GM18520 (cell line): Measurements from ENCODE around the gene ABCB7.
"Not testable (repeated sequence)": the region's sequence is repeated elsewhere in the genome, so short reads cannot be mapped to it uniquely, and the experiment has no call there.

Experiments
- ATAC-seq: cut with Tn5 transposase; IDR thresholded peaks from one replicate; pipeline ENCODE4 v1.9.1; 2021; ENCODE audit not compliant: unreplicated experiment

Gene ABCB7

DNA sequence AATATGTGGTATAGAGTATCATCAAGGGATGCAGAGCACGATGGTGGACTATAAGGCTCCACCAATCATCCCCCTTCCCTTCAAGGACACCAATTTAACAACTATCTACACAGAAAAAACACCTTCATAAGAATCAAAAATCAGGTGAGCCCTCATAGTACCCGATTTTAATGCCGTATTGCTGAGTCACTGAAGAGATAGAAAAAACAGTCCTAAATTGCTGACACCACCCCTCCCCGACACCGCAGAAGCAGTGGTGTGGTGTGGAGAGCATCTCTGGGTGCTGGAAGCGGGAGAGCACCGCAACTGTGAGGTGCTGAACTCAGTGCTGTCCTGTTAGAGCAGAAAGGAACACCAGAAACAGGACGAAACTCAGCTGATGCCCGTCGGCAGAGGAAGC is 49.3 kb downstream of the ABCB7 start:
- ATAC-seq = no peak

DNA sequence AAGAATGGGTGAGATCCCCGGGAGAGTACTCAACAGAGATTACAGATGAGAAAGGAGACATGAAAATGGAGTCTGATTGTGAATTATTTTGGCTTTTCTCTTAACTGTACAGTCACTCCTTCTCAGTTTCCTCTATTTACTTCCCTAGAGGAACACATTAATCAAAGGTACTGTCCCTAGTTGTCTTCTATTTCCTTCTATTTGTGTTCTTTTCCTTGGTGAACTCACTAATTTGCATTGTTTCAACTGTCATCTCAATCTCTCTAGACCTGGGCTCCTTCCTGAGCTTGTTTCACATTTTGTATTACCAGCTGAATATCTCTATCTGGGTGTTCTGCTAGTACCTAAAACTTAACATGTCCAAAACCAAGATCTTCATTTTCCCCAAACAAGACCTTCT is 59.8 kb downstream of the ABCB7 start:
- no peak for ATAC-seq

DNA sequence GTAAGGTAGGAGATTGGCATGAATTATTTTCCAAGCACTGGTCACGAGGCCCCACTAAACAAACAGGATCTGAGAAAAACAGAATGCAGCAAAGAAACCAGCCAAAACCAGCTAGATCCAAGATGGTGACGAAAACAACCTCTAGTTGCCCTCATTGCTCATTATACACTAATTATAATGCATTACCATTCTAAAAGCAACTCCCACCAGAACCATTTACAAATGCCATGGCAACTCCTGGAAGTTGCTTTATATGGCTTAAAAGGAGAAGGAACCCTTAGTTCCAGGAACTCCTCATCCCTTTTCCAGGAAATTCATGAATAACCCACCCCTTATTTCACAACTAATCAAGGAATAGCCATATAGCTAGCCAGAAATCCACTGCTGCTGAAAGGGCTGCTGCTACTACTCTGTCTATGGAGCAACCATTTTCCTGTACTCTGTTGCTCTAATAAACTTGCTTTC is 69.3 kb downstream of the ABCB7 start:
- ATAC-seq = no peak

DNA sequence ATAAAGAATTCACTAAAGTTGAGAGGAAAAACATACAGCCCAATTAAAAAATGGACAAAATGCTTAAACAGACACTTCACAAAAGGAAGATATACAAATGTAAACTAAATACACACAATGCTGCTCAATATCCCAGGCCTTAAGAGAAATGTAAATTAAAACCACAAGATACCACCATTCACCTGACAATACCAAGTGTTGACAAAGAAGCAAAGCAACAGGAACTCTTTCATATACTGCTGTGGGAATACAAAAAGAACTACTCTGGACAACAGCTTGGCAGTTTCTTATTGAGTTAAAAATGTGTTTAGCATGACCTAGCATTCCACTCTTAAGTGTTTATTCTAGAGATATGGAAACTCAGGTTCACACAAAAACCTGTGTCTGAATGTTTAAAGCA is 71.3 kb downstream of the ABCB7 start:
- no peak for ATAC-seq

DNA sequence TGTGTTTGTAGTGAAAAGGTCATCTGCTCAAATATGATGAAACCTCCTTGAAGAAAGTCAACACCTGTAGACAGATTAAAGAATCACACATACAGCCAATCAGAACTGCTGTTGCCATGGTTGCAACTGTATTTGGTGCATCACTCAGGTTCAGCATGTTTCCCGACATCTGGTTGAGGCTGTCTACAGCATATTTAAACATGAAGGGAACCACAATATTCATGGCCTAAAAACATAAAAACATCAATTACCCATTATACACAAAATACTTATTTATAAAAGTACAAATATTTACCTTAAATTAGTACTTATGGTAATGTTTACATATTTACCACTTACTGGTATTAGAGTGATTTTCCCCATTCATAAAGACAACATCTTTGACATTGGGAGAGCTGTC is 79.7 kb downstream of the ABCB7 start:
- no peak for ATAC-seq

DNA sequence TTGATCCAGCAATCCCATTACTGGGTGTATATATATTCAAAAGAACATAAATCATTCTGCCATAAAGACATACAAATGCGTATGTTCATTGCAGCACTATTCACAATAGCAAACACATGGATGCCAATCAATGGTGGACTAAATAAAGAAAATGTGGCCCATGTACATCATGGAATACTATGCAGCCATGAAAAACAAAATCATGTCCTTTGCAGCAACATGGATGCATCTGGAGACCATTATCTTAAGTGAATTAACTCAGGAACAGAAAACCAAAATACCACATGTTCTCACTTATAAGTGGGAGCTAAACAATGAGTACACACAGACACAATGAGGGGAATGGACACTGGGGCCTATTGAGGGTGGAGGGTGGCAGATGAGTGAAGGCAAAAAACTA is 81.6 kb downstream of the ABCB7 start:
- no peak for ATAC-seq

DNA sequence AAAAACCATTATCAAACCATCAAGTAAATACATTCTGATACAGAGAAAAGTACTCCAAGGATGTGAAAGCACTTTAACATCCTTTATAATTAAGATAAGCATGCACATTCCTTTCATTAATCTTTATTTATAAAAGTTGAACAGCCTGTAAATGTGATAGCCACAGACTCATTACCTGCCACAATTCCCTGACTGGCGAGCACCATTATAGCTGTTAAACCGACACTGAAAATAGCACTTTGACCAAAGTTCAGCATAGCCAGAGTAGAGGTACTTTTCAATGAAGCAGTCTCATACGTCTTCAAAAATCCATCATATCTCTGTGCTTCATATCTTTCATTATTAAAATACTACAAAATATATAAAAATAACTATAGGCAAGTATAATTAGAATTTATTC is 84.7 kb downstream of the ABCB7 start:
- no peak for ATAC-seq

DNA sequence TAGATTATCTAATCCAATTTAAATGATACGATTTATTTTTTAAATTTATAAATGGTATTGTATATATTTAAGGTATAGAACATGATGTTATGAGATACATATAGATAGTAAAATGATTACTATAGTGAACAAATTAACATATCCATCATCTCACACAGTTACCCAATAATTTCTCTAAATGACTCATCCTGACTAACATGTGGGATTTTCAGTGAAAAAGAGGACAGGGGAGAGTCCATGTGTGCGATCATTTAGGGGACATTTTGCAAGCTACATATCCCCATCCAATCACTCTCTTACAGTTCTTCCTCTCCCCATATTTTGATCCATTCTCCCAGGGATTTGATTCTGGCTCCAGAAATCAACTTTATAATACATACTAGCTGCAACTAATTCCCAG is 88.2 kb downstream of the ABCB7 start:
- no peak for ATAC-seq

DNA sequence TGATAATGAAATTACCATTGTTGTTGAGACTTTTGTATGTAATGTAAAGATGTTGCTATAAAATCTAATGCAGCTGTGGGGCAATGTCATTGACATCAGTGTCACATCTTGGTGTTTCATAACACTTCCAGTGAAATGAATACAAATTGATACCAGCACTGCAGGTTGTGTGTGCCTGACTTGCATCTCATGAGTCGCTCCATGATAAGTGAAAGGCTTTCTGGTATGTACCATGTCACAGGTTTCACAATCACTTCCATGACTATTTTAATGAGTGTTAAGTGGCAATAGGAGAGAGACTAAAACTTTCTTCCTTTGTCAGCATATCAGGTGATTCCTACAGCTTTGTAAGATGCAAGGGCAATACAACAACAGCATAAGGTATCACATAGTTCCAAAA is 94.4 kb downstream of the ABCB7 start:
- ATAC-seq = no peak

DNA sequence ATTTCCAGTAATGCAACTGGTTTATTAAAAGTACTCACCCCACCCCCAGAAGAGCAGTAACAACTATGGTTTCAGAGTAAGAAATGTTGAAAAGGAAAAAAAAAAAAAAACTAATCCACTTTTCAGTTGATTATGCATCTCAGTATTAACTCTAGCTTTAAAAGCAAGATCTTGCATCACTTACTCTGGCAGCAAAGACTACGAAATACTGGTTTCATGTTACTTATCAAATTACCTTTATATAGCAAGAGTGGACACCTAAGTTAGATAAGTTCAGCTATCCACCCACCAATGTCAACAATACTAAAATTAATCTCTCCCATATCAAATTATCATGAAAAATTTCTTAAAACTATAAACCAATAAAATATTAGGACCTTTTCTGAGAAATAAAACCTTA is 105.0 kb downstream of the ABCB7 start:
- no peak for ATAC-seq

DNA sequence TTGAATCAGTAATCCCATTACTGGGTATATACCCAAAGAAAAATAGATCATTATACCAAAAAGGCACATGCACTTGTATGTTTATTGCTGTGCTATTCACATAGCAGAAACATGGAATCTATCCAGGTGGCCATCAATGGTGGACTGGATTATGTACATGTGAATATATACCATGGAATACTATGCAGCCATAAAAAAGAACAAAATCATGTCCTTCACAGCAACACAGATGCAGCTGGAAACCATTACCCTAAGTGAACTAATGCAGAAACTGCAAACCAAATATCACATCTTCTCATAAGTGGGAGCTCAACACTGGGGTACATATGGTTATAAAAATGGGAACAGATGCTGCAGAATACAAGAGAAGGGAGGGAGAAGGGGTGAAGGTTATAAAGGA is 110.7 kb downstream of the ABCB7 start:
- ATAC-seq = no peak

DNA sequence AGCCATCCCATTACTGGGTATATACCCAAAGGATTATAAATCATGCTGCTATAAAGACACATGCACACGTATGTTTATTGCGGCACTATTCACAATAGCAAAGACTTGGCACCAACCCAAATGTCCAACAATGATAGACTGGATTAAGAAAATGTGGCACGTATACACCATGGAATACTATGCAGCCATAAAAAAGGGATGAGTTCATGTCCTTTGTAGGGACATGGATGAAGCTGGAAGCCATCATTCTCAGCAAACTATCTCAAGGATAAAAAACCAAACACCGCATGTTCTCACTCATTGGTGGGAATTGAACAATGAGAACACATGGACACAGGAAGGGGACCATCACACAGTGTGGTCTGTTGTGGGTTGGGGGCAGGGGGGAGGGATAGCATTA is 111.9 kb downstream of the ABCB7 start:
- ATAC-seq = not testable (repeated sequence)

DNA sequence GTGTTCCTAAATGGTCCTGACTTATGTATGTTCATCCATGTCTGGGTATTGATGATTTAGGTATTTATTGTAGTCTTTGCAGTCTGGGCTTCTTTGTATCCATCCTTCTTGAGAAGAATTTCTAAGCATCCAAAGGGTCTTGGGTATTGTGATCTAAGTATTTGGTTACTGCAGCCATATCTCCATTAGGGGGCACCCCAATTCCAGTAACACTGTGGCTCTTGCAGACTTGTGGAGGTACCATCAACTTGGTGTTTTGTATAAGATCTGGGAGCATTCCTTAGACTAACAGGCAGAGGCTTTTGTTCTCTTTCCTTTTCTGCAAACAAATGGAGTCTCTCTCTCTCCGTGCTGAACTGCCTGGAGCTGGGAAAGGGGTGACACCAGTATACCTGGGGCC is 117.2 kb downstream of the ABCB7 start:
- ATAC-seq = no peak
